Right atrium auricular region (tissue), 2 donors: Measurements from ENCODE around the gene GNGT1. TPM values are rescaled to one million over a fixed set of nuclear protein-coding genes. Genes with fewer than 3 reads are reported as not detected.

Experiments used
- DNase-seq: peaks from one replicate; pipeline ENCODE4 v3.0.0-alpha.2; 2019; ENCODE audit warnings: low spot score
- H3K27ac ChIP-seq, 2 donors: fragments of 200-600 bp; sonication (generic); 1 replicate in 1 of 2; 2 replicates in 1 of 2; pipeline ENCODE4 v1.5.1; 2016 to 2019
- H3K27me3 ChIP-seq, 2 donors: fragments of 200-600 bp; sonication (generic); one replicate each; pipeline versions ENCODE4 v1.5.1 to v1.6.0; 2017 to 2019
- H3K36me3 ChIP-seq: fragments of 200-600 bp; sonication (generic); one replicate; pipeline ENCODE4 v1.5.1; 2016
- H3K4me1 ChIP-seq, 2 donors: fragments of 200-600 bp; sonication (generic); one replicate each; pipeline versions ENCODE4 v1.5.1 to v1.6.0; 2017 to 2019
- H3K4me3 ChIP-seq, 2 donors: fragments of 200-600 bp; sonication (generic); 1 replicate in 1 of 2; 2 replicates in 1 of 2; pipeline ENCODE4 v1.5.1; 2017 to 2019; ENCODE audit warnings: mild to moderate bottlenecking in 1 of 2, moderate library complexity in 1 of 2
- H3K9me3 ChIP-seq, 2 donors: fragments of 200-600 bp; sonication (generic); one replicate each; pipeline ENCODE4 v1.5.1; 2019
- total RNA-seq, 2 donors: library from RNA; depleted of rRNA; stranded (reverse); fragments of >200 nt; gene quantifications; one replicate each; pipeline ENCODE4 v1.1.0, GENCODE V29; 2016
- TF ChIP-seq, protein P1 (sequence below), 2 donors: fragments of 200-600 bp; sonication (generic); IDR thresholded peaks; one replicate each; pipeline ENCODE4 v1.5.1; 2019; ENCODE audit warnings: antibody characterized with exemption in 2 of 2

GNGT1 gene
- total RNA-seq, 2 donors from 2014 or later: not detected

DNA sequence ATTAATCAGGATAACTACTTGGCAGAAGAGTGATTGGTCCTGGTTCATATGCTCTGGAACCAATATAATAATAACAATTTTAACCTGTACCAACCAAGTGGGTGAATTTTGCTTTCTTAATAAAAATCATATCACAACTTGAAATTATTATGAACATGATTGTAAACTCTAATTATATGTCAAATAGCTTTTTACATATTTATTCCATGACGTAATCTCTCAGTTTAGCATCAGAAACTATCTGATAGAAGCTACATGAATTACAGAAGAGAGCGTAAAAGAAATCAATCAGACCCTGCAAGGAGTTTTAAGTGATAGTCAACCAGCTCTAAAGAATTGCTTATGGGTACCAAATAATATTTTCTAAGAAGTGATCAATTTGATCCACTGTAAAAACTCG is 25.3 kb downstream of the GNGT1 start:
- no peaks in the 10 kb centered on the region for H3K9me3 ChIP-seq
- peaks cover 4% of the 10 kb centered on the region for H3K36me3 ChIP-seq
- no peak for DNase-seq
- H3K4me3 ChIP-seq: no peak overlapping the region
- H3K27me3 ChIP-seq: no peaks in the 10 kb centered on the region
- no peak overlapping the region for H3K27ac ChIP-seq
- peaks cover 0 to 19% of the 10 kb centered on the region in 2 donors for H3K4me1 ChIP-seq
- TF ChIP-seq, protein P1, sequence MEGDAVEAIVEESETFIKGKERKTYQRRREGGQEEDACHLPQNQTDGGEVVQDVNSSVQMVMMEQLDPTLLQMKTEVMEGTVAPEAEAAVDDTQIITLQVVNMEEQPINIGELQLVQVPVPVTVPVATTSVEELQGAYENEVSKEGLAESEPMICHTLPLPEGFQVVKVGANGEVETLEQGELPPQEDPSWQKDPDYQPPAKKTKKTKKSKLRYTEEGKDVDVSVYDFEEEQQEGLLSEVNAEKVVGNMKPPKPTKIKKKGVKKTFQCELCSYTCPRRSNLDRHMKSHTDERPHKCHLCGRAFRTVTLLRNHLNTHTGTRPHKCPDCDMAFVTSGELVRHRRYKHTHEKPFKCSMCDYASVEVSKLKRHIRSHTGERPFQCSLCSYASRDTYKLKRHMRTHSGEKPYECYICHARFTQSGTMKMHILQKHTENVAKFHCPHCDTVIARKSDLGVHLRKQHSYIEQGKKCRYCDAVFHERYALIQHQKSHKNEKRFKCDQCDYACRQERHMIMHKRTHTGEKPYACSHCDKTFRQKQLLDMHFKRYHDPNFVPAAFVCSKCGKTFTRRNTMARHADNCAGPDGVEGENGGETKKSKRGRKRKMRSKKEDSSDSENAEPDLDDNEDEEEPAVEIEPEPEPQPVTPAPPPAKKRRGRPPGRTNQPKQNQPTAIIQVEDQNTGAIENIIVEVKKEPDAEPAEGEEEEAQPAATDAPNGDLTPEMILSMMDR (IDR thresholded peaks at IDR 0.05): no peak

DNA sequence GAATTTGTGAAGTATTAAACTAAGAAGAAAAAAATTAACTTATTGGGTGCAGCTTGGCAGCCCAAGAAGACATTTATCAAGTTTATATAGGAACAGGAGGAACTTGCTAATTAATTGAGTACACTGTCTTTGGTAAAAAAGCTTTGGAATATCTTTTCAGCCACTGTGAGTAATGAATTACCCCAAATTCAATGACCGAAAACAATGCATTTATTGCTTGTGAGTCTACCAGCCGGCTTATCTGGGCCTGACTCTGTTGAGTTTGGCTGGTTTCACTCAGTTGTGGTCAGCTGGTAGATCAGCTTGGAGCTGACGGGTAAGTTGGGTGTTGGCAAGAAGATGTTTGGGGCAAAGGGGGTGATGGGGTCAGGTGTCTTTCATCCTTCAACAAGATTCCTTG is 26.8 kb downstream of the GNGT1 start:
- Histone ChIP-seq H3K27ac (no peak overlapping the region), H3K4me1 (peaks cover 0 to 7% of the 10 kb centered on the region in 2 donors), H3K9me3 (no peaks in the 10 kb centered on the region), H3K27me3 (no peaks in the 10 kb centered on the region), H3K36me3 (no peaks in the 10 kb centered on the region), H3K4me3 (no peak overlapping the region)
- no peak for DNase-seq
- TF ChIP-seq, protein P1 (IDR thresholded peaks at IDR 0.05): no peak

DNA sequence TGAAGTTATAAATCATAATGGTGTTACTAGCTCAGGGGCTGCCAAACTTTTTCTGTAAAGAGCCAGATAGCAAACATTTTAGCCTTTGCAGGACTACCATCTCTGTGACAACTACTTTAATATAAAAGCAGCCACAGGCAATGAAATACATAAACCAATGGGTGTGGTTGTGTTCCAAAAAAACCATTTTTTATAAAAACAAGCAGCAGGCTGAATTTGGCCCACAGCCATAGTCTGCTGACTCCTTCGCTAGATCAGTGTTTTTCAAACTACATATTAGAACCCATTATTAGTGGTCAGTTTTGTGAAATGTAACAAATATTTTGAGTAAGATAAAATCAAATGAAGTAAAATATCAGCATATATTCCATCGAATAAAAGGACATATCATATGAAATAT is 28.7 kb downstream of the GNGT1 start:
- H3K27me3 ChIP-seq: no peaks in the 10 kb centered on the region
- no peaks in the 10 kb centered on the region for H3K36me3 ChIP-seq
- TF ChIP-seq, protein P1 (IDR thresholded peaks at IDR 0.05): no peak
- H3K4me3 ChIP-seq: no peak overlapping the region
- no peak for DNase-seq
- H3K27ac ChIP-seq: no peak overlapping the region
- peaks cover 0 to 7% of the 10 kb centered on the region in 2 donors for H3K4me1 ChIP-seq
- no peaks in the 10 kb centered on the region for H3K9me3 ChIP-seq

DNA sequence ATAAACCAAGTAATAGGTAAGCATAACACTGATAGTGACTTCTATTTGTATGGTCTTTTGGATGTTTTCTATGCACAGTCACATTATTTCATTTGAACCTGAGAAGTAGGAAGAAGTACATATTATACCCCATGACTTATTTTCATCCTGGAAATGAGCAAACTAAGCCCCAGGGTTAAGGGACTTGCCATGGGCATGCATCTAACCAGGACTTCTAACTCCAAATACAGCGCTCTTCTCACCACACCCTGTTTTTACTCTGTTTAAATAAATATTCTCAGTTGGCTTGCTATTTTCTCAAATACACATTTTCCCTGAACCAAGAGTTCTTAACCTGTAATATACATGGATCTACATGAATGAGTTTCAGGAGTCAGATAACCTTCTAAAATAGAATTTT is 31.5 kb downstream of the GNGT1 start:
- no peak overlapping the region for H3K4me3 ChIP-seq
- no peaks in the 10 kb centered on the region for H3K36me3 ChIP-seq
- peaks cover 0 to 7% of the 10 kb centered on the region in 2 donors for H3K4me1 ChIP-seq
- no peaks in the 10 kb centered on the region for H3K9me3 ChIP-seq
- TF ChIP-seq, protein P1 (IDR thresholded peaks at IDR 0.05): no peak
- no peak overlapping the region for H3K27ac ChIP-seq
- no peak for DNase-seq
- H3K27me3 ChIP-seq: no peaks in the 10 kb centered on the region

DNA sequence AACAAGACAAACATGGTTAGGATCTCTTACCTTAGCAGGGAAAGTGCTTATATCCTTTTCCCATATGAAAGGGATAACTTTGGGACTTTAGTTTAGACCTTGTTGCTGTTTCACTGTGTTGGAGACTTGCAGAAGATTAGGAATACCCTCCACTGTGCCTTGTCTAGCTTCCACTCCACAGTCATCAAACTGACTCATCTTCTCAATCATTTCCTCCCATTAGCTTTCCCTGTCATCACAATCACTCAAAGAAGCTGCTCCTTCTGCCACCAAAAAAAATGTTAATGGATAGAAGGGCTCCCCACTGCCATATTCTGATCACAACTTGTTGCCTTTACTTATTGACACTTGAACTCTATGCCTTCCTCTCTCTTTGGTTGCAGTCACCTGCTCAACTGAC is 31.9 kb downstream of the GNGT1 start:
- H3K4me3 ChIP-seq: no peak overlapping the region
- peaks cover 0 to 7% of the 10 kb centered on the region in 2 donors for H3K4me1 ChIP-seq
- no peaks in the 10 kb centered on the region for H3K9me3 ChIP-seq
- no peak for DNase-seq
- H3K27ac ChIP-seq: no peak overlapping the region
- no peaks in the 10 kb centered on the region for H3K27me3 ChIP-seq
- H3K36me3 ChIP-seq: no peaks in the 10 kb centered on the region
- TF ChIP-seq, protein P1 (IDR thresholded peaks at IDR 0.05): no peak

DNA sequence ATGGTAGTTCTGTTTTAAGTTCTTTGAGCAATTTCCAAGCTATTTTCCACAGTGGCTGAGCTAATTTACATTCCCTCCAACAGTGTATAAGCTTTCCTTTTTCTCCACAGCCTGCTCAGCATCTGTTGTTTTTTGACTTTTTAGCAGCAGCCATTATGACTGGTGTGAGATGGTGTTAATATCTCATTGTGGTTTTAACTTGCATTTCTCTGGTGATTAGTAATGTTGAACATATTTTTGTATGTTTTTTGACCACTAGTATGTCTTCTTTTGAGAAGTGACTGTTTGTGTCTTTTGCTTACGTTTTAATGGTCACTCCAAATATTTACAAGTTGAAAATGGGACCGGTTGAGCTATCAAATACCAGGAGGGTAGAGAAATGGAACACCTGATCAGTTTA is 35.6 kb downstream of the GNGT1 start:
- H3K27me3 ChIP-seq: no peaks in the 10 kb centered on the region
- TF ChIP-seq, protein P1 (IDR thresholded peaks at IDR 0.05): no peak

More for the DNA sequence above, 35.6 kb downstream of the GNGT1 start:
- H3K4me1 ChIP-seq: peaks cover 0 to 15% of the 10 kb centered on the region in 2 donors
- H3K4me3 ChIP-seq: no peak overlapping the region
- H3K27ac ChIP-seq: no peak overlapping the region
- no peaks in the 10 kb centered on the region for H3K9me3 ChIP-seq
- H3K36me3 ChIP-seq: no peaks in the 10 kb centered on the region
- no peak for DNase-seq
